ENCODE measurements around the gene CGGBP1.
A peak's percentile ranks its signal among the peaks of the same experiment; 100 is the strongest.

The CGGBP1 gene

DNA sequence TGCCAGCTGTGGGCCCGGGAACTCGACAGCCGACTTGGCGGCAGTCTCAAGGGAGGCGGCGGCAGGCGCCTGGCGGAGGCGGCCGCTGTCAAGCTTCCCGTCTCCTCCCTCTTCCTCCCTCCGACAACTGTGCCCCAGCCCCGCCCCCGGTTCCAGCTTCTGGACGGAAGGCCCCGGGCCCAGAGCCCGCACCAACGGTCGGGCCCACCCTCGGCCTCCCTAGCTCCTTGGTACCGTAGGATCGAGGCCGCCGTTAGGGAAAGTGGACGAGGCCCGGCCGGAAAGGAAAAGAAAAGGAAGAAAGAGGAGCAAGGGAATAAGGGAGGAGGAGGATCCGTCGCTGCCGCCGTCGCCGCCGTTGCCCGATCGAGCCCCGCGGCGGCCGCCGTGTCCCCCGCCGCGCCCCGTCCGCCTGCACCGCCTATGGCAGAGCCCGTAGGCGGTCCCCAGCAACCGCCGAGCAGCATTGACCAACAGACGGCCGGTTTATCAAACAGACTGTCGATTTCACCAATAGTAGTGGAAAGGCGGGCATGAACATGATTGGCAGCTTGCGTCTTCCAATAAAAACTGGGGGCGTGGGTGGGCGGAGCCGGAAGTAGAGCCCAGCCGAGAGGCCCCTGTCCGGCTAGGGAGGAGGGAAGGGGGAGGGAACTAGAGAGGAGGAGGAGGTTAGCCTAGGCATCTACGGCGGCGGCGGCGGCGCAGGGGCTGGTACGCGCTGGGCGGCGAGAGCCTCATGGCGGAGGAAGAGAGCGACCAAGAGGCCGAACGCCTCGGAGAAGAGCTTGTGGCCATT, at the start of gene CGGBP1, which contains the start of gene ZNF654:
Gene CGGBP1 (minus strand): TSS at position 425 of the 799 bp plus-strand sequence. CDS start 3,029 bp downstream, outside the sequence.
Gene ZNF654 (plus strand): TSS at position 675 of the 799 bp plus-strand sequence. CDS start 65 bp downstream, at position 740.
- H3K4me3 ChIP-seq (ENCODE audit: low read depth, low read length) = peak within 1 kb of the TSS; percentile 87
- peak; percentile 97 for DNase-seq (ENCODE audit: low read depth)

GRCh38 chr3:88105325-88105724, 46.5 kb upstream of the CGGBP1 start:
- H3K4me3 ChIP-seq (ENCODE audit: low read depth, low read length) = no peak overlapping the region
- no peak for DNase-seq (ENCODE audit: low read depth)

DNA sequence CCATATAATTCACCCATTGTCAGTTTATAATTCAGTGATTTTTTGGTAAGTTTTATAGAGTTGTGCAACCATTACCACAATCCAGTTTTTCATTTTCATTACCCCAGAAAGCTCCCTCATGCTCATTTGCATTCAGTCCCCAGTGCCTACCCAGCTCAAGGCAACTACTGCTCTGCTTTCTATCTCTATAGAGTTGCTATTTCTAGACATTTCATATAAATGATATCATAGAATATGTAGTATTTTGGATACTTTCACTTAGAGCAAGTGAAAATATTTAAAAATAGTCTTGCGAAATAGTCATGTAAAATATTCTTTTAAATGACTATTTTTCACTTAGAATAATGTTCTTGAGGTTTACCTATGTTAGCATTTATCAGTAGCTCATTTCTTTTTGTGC, 42.3 kb upstream of the CGGBP1 start:
- H3K4me3 ChIP-seq (ENCODE audit: low read depth, low read length) = no peak overlapping the region
- no peak for DNase-seq (ENCODE audit: low read depth)

DNA sequence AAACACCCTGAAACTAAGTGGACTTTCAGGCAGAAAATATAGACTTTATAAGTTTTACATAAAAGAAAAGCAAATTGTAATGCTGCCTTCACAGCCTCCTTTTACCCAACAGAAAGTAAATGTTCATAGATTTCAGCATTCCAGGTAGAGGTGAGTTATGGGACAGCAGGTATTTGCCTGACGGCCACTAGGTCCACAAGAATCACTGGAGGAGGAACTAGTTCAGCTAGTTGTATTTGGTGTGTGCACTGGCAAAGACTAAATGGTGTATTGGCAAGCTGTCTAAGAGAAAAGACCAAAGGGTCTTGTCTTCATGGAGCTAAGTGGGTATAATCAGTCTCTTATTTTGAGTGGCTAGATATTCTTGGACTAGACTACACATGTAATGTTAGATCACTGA, 34.5 kb upstream of the CGGBP1 start:
- no peak for DNase-seq (ENCODE audit: low read depth)

GRCh38 chr3:88092270-88092669, 33.5 kb upstream of the CGGBP1 start:
- H3K4me3 ChIP-seq (ENCODE audit: low read depth, low read length) = no peak overlapping the region
- DNase-seq (ENCODE audit: low read depth) = no peak

More for the DNA sequence above, 34.5 kb upstream of the CGGBP1 start:
- no peak overlapping the region for H3K4me3 ChIP-seq (ENCODE audit: low read depth, low read length)

DNA sequence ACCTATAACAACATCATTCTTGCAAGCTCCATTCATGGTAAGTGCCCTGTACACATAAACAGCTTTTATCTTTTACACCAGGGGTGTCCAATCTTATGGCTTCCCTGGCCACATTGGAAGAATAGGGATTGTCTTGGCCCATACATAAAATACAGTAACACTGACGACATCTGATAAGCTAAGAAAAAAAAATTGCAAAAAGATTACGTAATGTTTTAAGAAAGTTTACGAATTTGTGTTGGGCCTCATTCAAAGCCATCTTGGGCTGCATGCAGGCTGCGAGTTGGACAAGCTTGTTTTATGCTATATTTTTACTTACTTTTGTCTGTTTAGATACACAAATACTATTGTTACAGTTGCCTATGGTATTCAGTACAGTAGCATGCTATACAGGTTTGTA, 31.9 kb upstream of the CGGBP1 start:
- DNase-seq (ENCODE audit: low read depth) = no peak
- H3K4me3 ChIP-seq (ENCODE audit: low read depth, low read length) = no peak overlapping the region

DNA sequence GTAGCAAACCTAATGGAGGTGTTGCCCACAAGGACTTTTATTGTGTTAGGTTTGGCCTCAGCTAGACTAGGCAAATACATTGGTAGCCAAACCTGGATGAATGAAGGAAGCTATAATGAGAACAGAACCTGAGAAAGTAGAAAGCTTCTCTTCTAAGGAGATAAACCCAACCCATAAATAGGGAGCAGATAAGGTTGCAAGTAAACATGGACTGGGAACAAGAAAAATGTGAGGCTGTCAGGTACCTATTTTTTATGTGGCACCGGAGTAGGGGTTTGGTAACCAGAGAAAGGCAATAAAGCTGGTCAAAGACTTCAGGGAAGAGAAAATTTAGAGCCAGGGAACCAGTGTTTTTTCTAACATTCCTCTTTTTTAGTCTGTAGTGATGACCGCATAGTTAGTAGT, 25.3 kb upstream of the CGGBP1 start:
- no peak for DNase-seq (ENCODE audit: low read depth)

DNA sequence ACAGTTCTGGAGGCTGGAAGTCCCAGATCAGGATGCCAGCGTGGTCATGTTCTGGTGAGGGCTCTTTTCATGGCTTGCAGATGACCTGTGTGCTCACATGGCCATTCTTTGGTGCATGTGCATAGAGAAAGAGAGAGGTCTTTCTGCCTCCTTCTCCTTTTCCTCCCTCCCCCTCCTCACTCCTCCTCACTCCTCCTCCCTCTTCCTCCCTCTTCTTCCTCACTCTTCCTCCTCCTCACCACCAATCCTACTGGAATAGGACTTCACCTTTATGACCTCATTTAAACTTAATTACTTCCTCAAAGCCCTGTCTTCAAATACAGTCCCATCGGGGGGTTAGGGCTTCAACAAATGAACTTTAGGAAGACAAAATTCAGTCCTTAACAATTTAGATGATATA, 24.0 kb upstream of the CGGBP1 start:
- no peak for DNase-seq (ENCODE audit: low read depth)
- no peak overlapping the region for H3K4me3 ChIP-seq (ENCODE audit: low read depth, low read length)

More for the DNA sequence above, 25.3 kb upstream of the CGGBP1 start:
- H3K4me3 ChIP-seq (ENCODE audit: low read depth, low read length) = no peak overlapping the region

DNA sequence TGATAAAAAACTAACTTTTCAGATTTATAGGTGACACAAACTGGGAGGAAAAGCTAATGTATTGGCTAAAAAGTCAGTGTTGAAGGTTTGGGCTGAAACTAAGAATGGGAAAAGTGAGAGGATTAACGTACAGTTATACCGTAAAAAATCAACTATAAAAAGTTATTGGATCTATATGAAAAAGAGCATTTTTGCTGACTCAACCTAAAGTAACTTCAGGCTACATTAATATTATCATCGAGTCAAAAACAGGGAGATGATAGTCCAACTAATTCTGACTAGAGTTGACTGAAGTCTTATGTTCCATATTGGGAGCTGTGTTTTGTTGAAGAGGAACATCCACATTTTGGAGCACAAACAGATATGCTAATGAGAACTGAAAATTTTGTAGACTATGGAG, 20.1 kb upstream of the CGGBP1 start:
- H3K4me3 ChIP-seq (ENCODE audit: low read depth, low read length) = no peak overlapping the region

DNA sequence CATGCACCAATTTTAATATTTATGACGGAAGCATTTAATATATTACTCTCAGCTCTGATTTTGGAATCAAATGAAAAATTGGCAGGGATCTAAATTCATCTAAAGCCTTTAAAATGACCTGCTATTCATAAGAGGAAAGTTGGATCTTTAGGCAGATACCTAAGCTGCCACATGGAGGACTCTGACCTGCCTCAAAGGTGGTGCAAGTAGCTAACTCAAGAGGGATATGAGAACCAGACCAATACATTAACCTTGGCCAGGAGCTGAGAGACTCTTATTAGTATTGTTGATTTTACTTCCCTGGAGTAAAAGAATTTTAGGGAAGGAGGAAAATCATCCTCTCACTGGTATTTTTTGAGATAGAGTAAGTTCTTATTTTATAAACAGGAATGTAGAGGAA, 17.9 kb upstream of the CGGBP1 start:
- no peak for DNase-seq (ENCODE audit: low read depth)
- no peak overlapping the region for H3K4me3 ChIP-seq (ENCODE audit: low read depth, low read length)

More for the DNA sequence above, 20.1 kb upstream of the CGGBP1 start:
- no peak for DNase-seq (ENCODE audit: low read depth)

- no peak for DNase-seq (ENCODE audit: low read depth)
- H3K4me3 ChIP-seq (ENCODE audit: low read depth, low read length) = no peak overlapping the region
Observed at GRCh38 chr3:88075497-88075896, 16.7 kb upstream of the CGGBP1 start.

GRCh38 chr3:88075072-88075471, 16.3 kb upstream of the CGGBP1 start:
- DNase-seq (ENCODE audit: low read depth) = no peak
- no peak overlapping the region for H3K4me3 ChIP-seq (ENCODE audit: low read depth, low read length)

GRCh38 chr3:88061746-88062145, 2.9 kb upstream of the CGGBP1 start:
- no peak overlapping the region for H3K4me3 ChIP-seq (ENCODE audit: low read depth, low read length)
- no peak for DNase-seq (ENCODE audit: low read depth)

DNA sequence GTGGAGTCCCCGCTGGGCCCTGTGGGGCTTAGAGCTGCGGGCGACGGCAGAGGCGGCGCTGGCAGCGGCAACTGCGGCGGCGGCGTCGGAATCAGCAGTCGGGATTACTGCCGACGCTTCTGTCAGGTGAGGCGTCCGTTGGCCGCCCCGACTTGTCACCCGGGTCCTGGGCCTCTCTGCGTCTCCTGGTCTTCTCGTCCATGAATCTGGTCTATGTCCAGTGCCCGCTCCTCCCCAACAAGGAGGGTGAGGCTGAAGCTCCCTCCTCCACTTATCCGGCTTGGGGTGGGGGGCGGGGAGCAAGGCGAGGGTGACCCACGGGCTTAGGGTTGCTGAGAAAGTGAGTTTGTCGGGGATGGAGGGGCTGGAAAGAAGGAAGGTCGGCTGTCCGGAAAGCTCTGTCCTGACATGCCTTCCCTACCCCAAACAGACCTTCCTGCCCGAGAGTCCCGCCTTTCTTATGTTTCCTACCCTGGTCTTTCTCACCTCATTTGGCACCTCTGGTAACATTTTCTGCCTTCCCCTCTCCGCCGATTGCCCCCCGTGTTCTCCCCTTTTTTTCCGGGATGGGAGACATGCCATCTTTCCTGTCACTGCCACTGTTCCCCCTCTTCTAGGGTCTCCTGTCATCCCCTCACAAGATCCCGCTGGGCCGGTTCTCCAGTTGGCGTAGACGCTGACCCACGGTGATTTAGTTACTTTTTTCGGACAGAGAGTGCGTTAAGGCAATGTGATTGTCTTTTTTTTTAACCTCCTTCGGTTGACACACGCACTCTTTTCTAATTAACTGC, 770 bp upstream of the CGGBP1 start:
- no peak for DNase-seq (ENCODE audit: low read depth)
- H3K4me3 ChIP-seq (ENCODE audit: low read depth, low read length) = peak overlapping the region; percentile 87

DNA sequence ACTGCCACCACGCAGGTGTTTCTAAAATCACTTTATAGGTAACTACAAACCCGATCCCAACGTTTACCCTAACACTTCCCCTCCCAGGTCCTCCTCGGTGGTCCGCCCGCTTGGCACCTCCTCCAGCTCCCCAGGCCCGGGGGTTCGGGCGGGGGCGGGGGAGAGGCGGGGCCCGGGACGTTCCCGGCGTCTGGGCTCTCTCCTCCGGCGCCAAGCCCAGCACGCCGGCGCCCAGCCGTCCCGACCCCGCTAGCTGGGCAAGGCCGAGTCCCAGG, 562 bp downstream of the CGGBP1 start:
- H3K4me3 ChIP-seq (ENCODE audit: low read depth, low read length) = peak overlapping the region; percentile 87
- no peak for DNase-seq (ENCODE audit: low read depth)

- no peak for DNase-seq (ENCODE audit: low read depth)
- H3K4me3 ChIP-seq (ENCODE audit: low read depth, low read length) = peak overlapping the region; percentile 87
Observed at GRCh38 chr3:88057630-88058305, 1.0 kb downstream of the CGGBP1 start.

DNA sequence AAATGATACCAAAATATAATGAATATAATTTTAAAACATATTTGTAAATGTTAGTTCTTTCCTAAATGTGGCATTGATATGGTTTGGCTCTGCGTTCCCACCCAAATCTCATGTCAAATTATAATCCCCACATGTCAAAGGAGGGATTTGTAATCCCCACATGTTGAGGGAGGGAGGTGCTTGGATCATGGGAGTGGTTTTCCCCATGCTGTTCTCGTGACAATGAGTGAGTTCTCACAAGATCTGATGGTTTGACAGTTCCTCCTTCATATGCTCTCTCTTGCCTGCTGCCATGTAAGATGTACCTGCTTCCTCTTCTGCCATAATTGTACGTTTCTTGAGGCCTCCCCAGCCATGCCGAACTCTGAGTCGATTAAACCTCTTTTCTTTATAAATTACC, 12.0 kb downstream of the CGGBP1 start:
- DNase-seq (ENCODE audit: low read depth) = no peak
- no peak overlapping the region for H3K4me3 ChIP-seq (ENCODE audit: low read depth, low read length)

- no peak for DNase-seq (ENCODE audit: low read depth)
- H3K4me3 ChIP-seq (ENCODE audit: low read depth, low read length) = no peak overlapping the region
Observed at GRCh38 chr3:88044411-88044810, 14.4 kb downstream of the CGGBP1 start.

DNA sequence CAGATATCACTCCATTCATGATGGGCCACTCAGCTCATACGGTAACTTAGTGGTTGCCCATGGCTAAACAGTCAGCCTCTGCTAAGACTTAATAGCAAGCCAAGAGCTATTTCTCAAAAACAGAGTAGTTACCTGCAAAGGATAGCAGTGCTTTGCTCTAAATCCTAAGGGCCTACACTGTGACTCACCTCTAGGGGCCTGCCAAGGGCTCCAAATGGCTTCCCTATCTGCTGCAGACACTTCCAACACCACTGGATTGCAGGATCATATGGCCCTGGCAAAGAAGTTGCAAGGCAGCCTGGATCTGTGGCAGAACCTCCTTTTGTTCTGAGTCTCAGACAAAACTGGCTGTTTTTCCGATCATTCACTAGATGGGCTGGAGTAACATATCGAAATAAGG, 17.8 kb downstream of the CGGBP1 start:
- H3K4me3 ChIP-seq (ENCODE audit: low read depth, low read length) = no peak overlapping the region
- no peak for DNase-seq (ENCODE audit: low read depth)

GRCh38 chr3:88040529-88040928, 18.3 kb downstream of the CGGBP1 start:
- no peak overlapping the region for H3K4me3 ChIP-seq (ENCODE audit: low read depth, low read length)
- DNase-seq (ENCODE audit: low read depth) = no peak

Measured in skeletal muscle cell (primary cell).